ENCODE results near the gene SEC22A.
"Not testable (repeated sequence)": the region's sequence is repeated elsewhere in the genome, so short reads cannot be mapped to it uniquely, and the experiment has no call there.

Gene SEC22A

GRCh38 chr3:123186695-123187094 is 15.0 kb upstream of the SEC22A start:
- no peak for DNase-seq

GRCh38 chr3:123188058-123188457 is 13.7 kb upstream of the SEC22A start:
- DNase-seq = no peak

GRCh38 chr3:123193448-123194101 is 8.2 kb upstream of the SEC22A start:
- no peak for DNase-seq

DNA sequence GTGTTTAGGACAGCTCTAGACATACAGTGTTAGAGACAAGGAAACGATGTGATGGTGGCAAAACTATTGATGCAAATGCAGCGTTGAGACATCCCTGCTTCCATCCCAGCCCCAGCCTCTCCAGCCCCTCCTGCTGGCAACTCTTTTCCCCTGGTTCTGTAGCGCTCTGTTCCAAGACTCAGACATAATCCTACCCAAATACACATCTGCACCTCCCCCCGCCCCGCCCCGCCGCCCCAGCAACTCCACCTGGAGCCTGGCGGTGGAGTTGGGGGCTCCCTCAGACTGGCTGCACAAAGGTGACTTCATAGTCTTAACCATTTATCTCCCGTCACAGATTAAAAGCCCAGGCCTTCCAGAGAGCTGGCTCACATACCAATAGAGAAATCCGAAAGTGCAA is 7.2 kb upstream of the SEC22A start:
- DNase-seq = no peak

DNA sequence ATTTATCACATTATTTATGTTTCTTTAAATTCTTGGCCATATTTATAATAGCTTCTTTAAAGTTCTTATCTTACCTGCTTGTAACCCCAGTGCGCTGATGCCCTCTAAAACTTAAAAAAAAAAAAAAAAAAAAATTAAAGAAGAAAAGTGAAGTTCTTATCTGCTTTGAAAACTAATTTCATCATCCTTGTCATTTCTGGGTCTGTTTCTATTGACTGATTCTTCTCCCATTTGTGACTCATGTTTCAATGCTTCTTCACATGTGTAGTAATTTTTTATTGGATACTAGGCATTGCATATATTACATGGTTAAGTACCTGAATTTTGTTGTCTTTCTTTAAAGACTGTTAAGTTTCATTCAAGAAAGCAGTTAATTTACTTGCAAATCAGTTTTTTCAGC is 3.4 kb upstream of the SEC22A start:
- no peak for DNase-seq

DNA sequence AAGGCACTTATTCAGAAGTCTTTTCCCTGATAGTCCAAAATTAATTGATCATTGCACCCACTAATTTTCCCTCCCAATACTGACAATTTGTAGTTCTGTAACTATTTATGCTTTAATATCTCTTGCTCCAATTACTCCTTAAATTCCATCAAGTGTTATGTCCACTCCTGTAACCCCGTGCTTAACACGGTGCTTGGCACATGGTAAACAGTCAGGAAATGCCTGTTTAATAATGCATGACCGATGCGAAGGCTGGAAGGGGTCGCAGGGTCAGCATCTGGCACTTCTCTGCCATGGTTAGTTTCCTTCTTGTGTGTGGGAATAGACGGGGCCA is 553 bp upstream of the SEC22A start:
- no peak for DNase-seq

- DNase-seq = no peak
Measured at GRCh38 chr3:123202451-123202850, 708 bp downstream of the SEC22A start.

- no peak for DNase-seq
Measured at GRCh38 chr3:123218990-123219389, 17.2 kb downstream of the SEC22A start.

DNA sequence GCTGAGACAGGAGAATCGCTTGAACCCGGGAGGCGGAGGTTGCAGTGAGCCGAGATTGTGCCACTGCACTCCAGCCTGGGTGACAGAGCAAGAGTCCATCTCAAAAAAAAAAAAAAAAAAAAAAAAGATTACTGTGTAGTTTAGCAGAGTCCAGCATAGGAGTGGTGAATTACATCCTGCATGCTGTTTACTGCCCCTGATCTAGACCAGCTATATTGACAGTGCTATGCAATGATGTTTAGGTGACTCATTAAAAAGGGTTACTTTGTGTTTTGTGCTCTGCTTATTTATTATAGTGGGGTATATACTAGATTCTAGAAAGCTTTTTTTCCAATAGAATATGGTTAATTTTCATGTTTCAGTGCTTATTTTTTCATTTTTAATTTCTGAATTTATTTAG is 19.6 kb downstream of the SEC22A start:
- DNase-seq = not testable (repeated sequence)

DNA sequence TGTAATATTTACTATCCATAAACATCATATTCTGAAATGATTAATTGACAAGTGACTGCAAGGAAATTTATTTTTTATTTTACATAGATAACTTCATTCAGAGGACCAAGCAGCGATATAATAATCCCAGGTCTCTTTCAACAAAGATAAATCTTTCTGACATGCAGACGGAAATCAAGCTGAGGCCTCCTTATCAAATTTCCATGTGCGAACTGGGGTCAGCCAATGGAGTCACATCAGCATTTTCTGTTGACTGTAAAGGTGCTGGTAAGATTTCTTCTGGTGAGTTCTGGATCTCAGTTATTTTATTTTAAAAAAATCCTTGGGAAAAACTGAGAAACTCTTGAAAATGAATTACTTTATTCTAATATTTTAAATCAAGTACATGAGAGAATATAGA is 23.3 kb downstream of the SEC22A start:
- DNase-seq = no peak

- no peak for DNase-seq
Measured at GRCh38 chr3:123226549-123226948, 24.8 kb downstream of the SEC22A start.

DNA sequence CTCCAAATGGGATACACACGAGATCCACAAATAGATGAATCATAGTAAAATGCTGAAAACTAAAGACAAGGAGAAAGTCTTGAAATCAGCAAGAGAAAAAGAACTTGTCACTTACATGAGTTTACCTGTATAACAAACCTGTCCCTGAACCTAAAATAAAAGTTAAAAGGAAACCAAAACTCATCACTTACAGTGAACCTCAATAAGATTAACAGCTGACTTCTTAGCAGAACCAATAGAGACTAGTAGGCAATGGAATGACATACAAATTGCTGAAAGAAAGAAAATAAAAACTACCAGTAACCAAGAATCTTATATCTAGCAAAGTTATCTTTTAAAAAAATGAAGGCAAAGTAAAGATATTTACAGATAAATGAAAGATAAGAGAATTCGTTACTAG is 27.4 kb downstream of the SEC22A start:
- DNase-seq = no peak

- DNase-seq = no peak
Measured at GRCh38 chr3:123236902-123237301, 35.2 kb downstream of the SEC22A start.

DNA sequence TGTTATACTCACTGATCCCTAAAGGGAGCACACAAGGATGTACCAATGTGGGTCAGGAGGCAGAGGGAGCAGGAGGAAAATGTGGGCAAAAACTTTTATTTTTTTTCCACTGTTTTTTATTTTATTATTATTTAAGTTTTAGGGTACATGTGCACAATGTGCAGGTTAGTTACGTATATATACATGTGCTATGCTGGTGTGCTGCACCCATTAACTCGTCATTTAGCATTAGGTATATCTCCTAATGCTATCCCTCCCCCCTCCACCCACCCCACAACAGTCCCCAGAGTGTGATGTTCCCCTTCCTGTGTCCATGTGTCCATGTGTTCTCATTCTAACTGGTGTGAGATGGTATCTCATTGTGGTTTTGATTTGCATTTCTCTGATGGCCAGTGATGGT is 37.4 kb downstream of the SEC22A start:
- not testable (repeated sequence) for DNase-seq

DNA sequence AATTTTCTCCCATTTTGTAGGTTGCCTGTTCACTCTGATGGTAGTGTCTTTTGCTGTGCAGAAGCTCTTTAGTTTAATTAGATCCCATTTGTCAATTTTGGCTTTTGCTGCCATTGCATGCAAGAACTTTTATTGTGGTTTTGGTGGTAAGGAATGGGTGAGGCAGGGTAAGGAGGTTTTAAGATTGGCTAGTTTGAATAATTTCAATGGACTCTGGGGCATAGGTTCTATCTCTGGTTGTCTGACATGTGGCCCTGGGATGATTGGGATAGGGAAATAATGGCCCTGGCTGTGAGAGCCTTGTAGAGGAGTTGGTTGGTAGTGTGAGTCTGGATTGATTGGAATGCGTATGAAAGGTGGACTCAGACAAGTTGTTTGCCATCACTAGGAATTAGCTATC is 38.0 kb downstream of the SEC22A start:
- DNase-seq = no peak

GRCh38 chr3:123244128-123244527 is 42.4 kb downstream of the SEC22A start:
- no peak for DNase-seq

DNA sequence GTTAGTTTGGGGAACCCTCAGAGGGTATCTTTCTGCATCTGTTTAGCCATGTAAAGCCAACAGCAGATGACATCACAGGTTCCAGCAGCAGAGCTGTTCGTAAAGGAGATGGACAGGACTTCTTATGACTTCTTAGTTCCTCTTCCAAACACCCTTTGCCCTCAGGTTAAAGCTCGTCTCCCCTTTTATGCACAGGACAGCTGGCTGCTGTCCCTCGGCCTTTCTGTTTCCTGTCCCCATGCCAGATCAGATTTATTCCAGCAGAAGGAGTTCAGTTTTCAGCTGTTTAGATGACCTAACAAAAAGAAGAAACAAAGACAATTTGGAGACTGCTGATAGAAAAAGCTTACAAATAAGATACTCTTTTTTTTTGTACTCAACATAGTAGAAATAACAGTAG is 45.1 kb downstream of the SEC22A start:
- DNase-seq = no peak

GRCh38 chr3:123256256-123256655 is 54.5 kb downstream of the SEC22A start:
- DNase-seq = no peak

DNA sequence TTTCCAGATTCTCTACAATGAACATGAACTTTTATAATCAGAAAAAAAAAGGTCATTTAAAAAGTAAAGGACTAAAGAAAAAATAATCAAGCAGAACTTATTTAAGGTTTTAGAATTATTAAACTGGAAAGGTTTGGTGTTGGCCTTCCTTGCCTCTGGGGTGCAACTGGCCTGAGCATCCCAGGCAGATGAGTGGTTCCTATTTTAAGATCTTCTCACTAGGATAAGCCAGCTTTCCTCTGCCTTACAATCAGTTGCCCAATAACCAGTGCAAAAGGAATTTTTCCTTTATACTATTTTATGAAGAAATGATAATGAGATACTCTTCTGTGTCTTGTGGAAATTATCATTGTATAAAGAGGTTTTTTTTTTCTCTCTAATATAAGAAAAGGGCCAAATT is 56.6 kb downstream of the SEC22A start:
- DNase-seq = no peak

- peak; percentile 21 for DNase-seq
Measured at GRCh38 chr3:123258811-123259420, 57.2 kb downstream of the SEC22A start.

DNA sequence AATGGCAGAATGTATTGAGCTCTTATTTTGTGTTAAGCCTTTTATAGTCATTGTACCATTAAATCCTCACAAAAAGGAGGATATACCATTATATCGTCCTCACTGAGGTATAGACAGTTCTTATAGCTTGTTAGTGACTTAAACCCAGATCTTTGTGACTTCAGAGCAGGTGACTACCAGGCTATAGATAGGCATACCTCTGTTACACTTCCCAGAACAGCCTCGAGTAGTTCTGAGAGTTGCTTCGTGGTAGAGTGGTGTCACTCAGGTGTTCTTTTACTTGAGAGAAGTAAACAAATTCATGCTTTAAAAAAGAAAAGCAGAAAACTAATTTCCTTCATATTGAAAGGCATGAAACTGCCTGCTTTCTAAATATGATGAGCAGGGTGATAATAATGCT is 59.9 kb downstream of the SEC22A start:
- no peak for DNase-seq

- no peak for DNase-seq
Measured at GRCh38 chr3:123262226-123262625, 60.5 kb downstream of the SEC22A start.

DNA sequence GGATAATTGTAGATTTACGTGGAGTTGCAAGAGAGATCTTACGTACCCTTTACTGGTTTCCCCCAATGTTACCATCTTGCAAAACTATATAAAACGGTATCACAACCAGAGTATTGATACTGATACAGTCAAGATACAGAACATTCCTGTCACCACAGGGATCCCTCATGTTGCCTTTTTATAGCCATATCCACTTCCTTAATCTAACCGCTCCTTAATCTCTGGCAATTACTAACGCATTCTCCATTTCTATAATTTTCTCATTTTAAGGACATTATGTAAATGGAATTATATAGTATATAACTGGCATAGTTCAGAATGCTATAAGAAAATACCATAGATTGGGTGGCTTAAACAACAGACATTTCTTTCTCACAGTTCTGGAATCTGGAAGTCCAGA is 61.1 kb downstream of the SEC22A start:
- no peak for DNase-seq

DNA sequence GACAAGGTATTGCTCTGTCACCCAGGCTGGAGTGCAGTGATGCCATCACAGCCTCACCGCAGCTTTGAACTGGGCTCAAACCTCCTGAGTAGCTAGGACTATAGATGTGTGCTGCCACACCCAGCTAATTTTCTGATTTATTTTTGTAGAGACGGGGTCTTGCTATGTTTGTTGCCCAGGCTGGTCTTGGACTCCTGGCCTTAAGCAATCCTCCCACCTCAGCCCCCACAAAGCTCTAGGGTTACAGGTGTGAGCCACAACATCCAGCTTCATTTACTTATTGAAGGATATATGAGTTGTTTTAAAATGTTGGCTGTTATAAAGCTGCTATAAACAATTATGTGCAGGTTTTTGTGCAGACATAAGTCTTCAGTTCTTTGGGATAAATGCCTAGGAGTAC is 62.2 kb downstream of the SEC22A start:
- DNase-seq = no peak

GRCh38 chr3:123267821-123268220 is 66.1 kb downstream of the SEC22A start:
- no peak for DNase-seq
